A549 (cell line): ENCODE results near the gene SLC40A1. TPM values are rescaled to one million over a fixed set of nuclear protein-coding genes. Genes with fewer than 3 reads are reported as not detected.

Experiments used
- ATAC-seq, 2 experiments: fragments of 200-7000 bp in 1 of 2; fragments of >200 bp in 1 of 2; cut with Nextera tagmentation in 1 of 2; cut with Tn5 transposase in 1 of 2; 3 replicates each; pipeline versions ENCODE4 v1.8.0 to v1.9.1; 2018 to 2020; ENCODE audit warnings: mild to moderate bottlenecking in 1 of 2, moderate library complexity in 1 of 2
- CTCF ChIA-PET: fragments of 300-600 bp; sonication (Branson Sonifier 250); formaldehyde crosslinking; extraction: SDS; loops from one replicate; lab custom pipeline; 2021; ENCODE audit warnings: antibody characterized with exemption, inconsistent platforms; lab: Yijun Ruan, JAX
- POLR2A ChIA-PET: fragments of 350-600 bp; formaldehyde crosslinking; extraction: SDS; loops from one replicate; lab custom pipeline; 2021; ENCODE audit warnings: antibody characterized with exemption, inconsistent platforms; lab: Yijun Ruan, JAX
- DNase-seq, 2 experiments: peaks; one replicate each; pipeline versions ENCODE4 v3.0.0 to v3.0.0-alpha.2; 2011 to 2016; ENCODE audit warnings: low read depth in 1 of 2, low spot score in 1 of 2
- FAIRE-seq: peaks from 2 replicates; lab custom pipeline; 2011; peaks lifted over from hg19 to GRCh38; lab: Jason Lieb, UNC
- H3K27ac ChIP-seq, 2 experiments: fragments of >200 bp; sonication (Bioruptor Twin); formaldehyde crosslinking; 3 replicates each; pipeline ENCODE4 v1.5.1; 2016 to 2017
- H3K4me1 ChIP-seq: fragments of >200 bp; sonication (Bioruptor Twin); formaldehyde crosslinking; 3 replicates; pipeline ENCODE4 v1.6.1; 2016
- H3K4me2 ChIP-seq: fragments of >200 bp; sonication (Bioruptor Twin); formaldehyde crosslinking; 3 replicates; pipeline ENCODE4 v1.6.1; 2016
- H3K4me3 ChIP-seq: fragments of >200 bp; sonication (Bioruptor Twin); formaldehyde crosslinking; 3 replicates; pipeline ENCODE4 v1.5.1; 2016
- H3K9me3 ChIP-seq: fragments of >200 bp; sonication (Bioruptor Twin); formaldehyde crosslinking; 3 replicates; pipeline ENCODE4 v1.6.1; 2016
- BHLHE40 ChIP-seq: IDR thresholded peaks from 2 replicates; pipeline ENCODE4 v1.6.1; 2012; ENCODE audit warnings: low read depth, low read length, inconsistent platforms
- ESRRA ChIP-seq: fragments of 150-350 bp; IDR thresholded peaks from 2 replicates; pipeline ENCODE4 v1.6.1; 2014; ENCODE audit warnings: mild to moderate bottlenecking, low read length, borderline replicate concordance
- FOSB ChIP-seq: fragments of 250-450 bp; sonication (Bioruptor Pico); IDR thresholded peaks from 2 replicates; pipeline ENCODE4 v1.5.0; 2020; ENCODE audit warnings: mild to moderate bottlenecking, moderate library complexity
- FOSL2 ChIP-seq, 2 experiments: fragments of 450-650 bp in 1 of 2; fragments of >200 bp in 1 of 2; sonication (Bioruptor Twin) in 1 of 2; formaldehyde crosslinking; IDR thresholded peaks; 2 replicates each; pipeline versions ENCODE4 v1.5.0 to v1.6.1; 2016 to 2020; ENCODE audit warnings: mild to moderate bottlenecking in 1 of 2, moderate library complexity in 1 of 2
- HDAC2 ChIP-seq: fragments of 200-600 bp; sonication (generic); IDR thresholded peaks from 2 replicates; pipeline ENCODE4 v1.6.1; 2016
- HES2 ChIP-seq: fragments of >200 bp; sonication (Bioruptor Twin); formaldehyde crosslinking; IDR thresholded peaks from 2 replicates; pipeline ENCODE4 v1.6.1; 2016
- HMGXB4 ChIP-seq: fragments of 250-450 bp; sonication (Bioruptor Pico); IDR thresholded peaks from 2 replicates; pipeline ENCODE4 v1.5.0; 2021; ENCODE audit warnings: mild to moderate bottlenecking, moderate library complexity, borderline replicate concordance
- JUN ChIP-seq, 2 experiments: fragments of >200 bp; sonication (Bioruptor Twin); formaldehyde crosslinking; IDR thresholded peaks; 2 replicates in 1 of 2; 3 replicates in 1 of 2; pipeline ENCODE4 v1.6.1; 2016 to 2017
- KDM1A ChIP-seq: fragments of 200-600 bp; sonication (generic); IDR thresholded peaks from 2 replicates; pipeline ENCODE4 v1.6.1; 2016; ENCODE audit warnings: low read depth, mild to moderate bottlenecking
- MAFK ChIP-seq: fragments of 450-650 bp; IDR thresholded peaks from 2 replicates; pipeline ENCODE4 v1.6.1; 2014; ENCODE audit not compliant: partially characterized antibody
- MAX ChIP-seq: IDR thresholded peaks from 2 replicates; pipeline ENCODE4 v1.6.1; 2012
- MAZ ChIP-seq: fragments of 150-350 bp; IDR thresholded peaks from 2 replicates; pipeline ENCODE4 v1.6.1; 2014; ENCODE audit warnings: antibody characterized with exemption, low read depth, low read length, borderline replicate concordance
- MYC ChIP-seq: IDR thresholded peaks from 2 replicates; pipeline ENCODE4 v1.6.1; 2012; ENCODE audit warnings: mild to moderate bottlenecking, inconsistent platforms, low read length, improper control_type of control experiment, borderline replicate concordance
- NPAS2 ChIP-seq: fragments of 250-450 bp; sonication (Bioruptor Pico); IDR thresholded peaks from 2 replicates; pipeline ENCODE4 v1.8.0; 2022; ENCODE audit warnings: mild to moderate bottlenecking, moderate library complexity, borderline replicate concordance
- PBX3 ChIP-seq: IDR thresholded peaks from 2 replicates; pipeline ENCODE4 v1.6.1; 2012
- PHF8 ChIP-seq: fragments of 200-600 bp; sonication (generic); IDR thresholded peaks from 2 replicates; pipeline ENCODE4 v1.6.1; 2016; ENCODE audit warnings: low read depth, mild to moderate bottlenecking, antibody characterized with exemption, moderate library complexity, borderline replicate concordance
- POLR2A ChIP-seq: IDR thresholded peaks from 2 replicates; pipeline ENCODE4 v1.6.1; 2012; ENCODE audit warnings: mild to moderate bottlenecking, low read length
- RAD21 ChIP-seq, 2 experiments: fragments of >200 bp in 1 of 2; sonication (Bioruptor Twin) in 1 of 2; formaldehyde crosslinking in 1 of 2; IDR thresholded peaks in 1 of 2; conservative IDR thresholded peaks in 1 of 2; 2 replicates in 1 of 2; 3 replicates in 1 of 2; pipeline ENCODE4 v1.6.1; 2012 to 2018; ENCODE audit warnings: inconsistent platforms in 1 of 2
- SMC3 ChIP-seq: fragments of >200 bp; sonication (Bioruptor Twin); formaldehyde crosslinking; IDR thresholded peaks from 3 replicates; pipeline ENCODE4 v1.6.1; 2018; ENCODE audit warnings: inconsistent platforms
- TFCP2L1 ChIP-seq: fragments of 250-450 bp; sonication (Bioruptor Pico); IDR thresholded peaks from 2 replicates; pipeline ENCODE4 v1.5.0; 2021; ENCODE audit warnings: mild to moderate bottlenecking
- WGBS: methylation state at CpG from one replicate; pipeline ENCODE4 v1.1.6; 2017; ENCODE audit errors: missing lambda C conversion rate; 5-methylcytosine and 5-hydroxymethylcytosine counted together
- polyA plus RNA-seq, 4 experiments: library from polyadenylated mRNA; depleted of rRNA in 3 of 4; stranded (reverse); fragments of >200 nt; fragmentation: RNase III in 1 of 4; extraction: RNeasy Plus Mini Kit Qiagen cat#74134 plus additional on column Dnase treatment in 1 of 4; gene quantifications; 2 replicates in 3 of 4; 3 replicates in 1 of 4; pipeline ENCODE4 v1.2.3, GENCODE V29; 2011 to 2017

The SLC40A1 gene
- polyA plus RNA-seq, 2 of the 4 experiments (the other 2 are of a cell fraction), result 8.2 to 12.3 TPM

GRCh38 chr2:189582140-189582808, 1.7 kb upstream of the SLC40A1 start:
- Histone ChIP-seq H3K9me3 (no peaks in the 10 kb centered on the region), H3K4me2 (no peak overlapping the region), H3K4me3 (no peak overlapping the region), H3K4me1 (peaks cover 26% of the 10 kb centered on the region), H3K27ac (no peak overlapping the region)
- POLR2A ChIA-PET, result no interaction called here
- no peak for FAIRE-seq
- no peak for ATAC-seq
- WGBS, result 87% methylated on average over 6 of the region's 6 CpGs
- no peak for DNase-seq
- CTCF ChIA-PET, result no interaction called here
- TF ChIP-seq HMGXB4 (CRISPR knock-in tag) (no peak), MAX (no peak), TFCP2L1 (CRISPR knock-in tag) (no peak), MYC (no peak), PBX3 (no peak), SMC3 (no peak), JUN (IDR thresholded peaks at IDR 0.05) (no peak), NPAS2 (CRISPR knock-in tag) (no peak), POLR2A (no peak), PHF8 (no peak), HDAC2 (no peak), FOSB (CRISPR knock-in tag) (no peak), FOSL2 (IDR thresholded peaks at IDR 0.05) (no peak), FOSL2 (CRISPR knock-in tag; IDR thresholded peaks at IDR 0.05) (no peak), MAFK (no peak), ESRRA (no peak), RAD21 (conservative IDR thresholded peaks at IDR 0.05 in 1 of 2, IDR thresholded peaks at IDR 0.05 in 1 of 2) (no peak), BHLHE40 (no peak)

GRCh38 chr2:189581354-189582139, 961 bp upstream of the SLC40A1 start:
- Histone ChIP-seq H3K27ac (peak overlapping the region; percentile 77 to 96), H3K4me3 (peak overlapping the region; percentile 63), H3K4me2 (peak overlapping the region; percentile 94)
- TF ChIP-seq RAD21 (conservative IDR thresholded peaks at IDR 0.05 in 1 of 2, IDR thresholded peaks at IDR 0.05 in 1 of 2), result no peak
- TF ChIP-seq KDM1A, result no peak
- TF ChIP-seq HES2, result no peak
- TF ChIP-seq MAZ, result no peak
- no peak for TF ChIP-seq POLR2A
- TF ChIP-seq, all 56 proteins: peak for 0
- no peak for FAIRE-seq
- ATAC-seq, result peak; percentile 15 to 27; a peak in 4 of 6 replicates
- POLR2A ChIA-PET, result interaction anchor here (1.0 to 1.9 kb wide), 14 partner anchors 16 to 140 kb away, joined by 3 to 48 read pairs (median 6); partner anchors contain the start of gene WDR75
- 82% methylated on average over 22 of the region's 22 CpGs for WGBS
- no peaks in the 10 kb centered on the region for H3K9me3 ChIP-seq
- CTCF ChIA-PET, result interaction anchor here (1.0 to 1.2 kb wide), 2 partner anchors 21 to 116 kb away, joined by 4 to 6 read pairs; no protein-coding TSS in a partner anchor
- H3K4me1 ChIP-seq, result peaks cover 33% of the 10 kb centered on the region
- DNase-seq, result no peak
